ENCODE measurements around the gene ANKRD28. TPM values are rescaled to one million over a fixed set of nuclear protein-coding genes. Genes with fewer than 3 reads are reported as not detected.

The ANKRD28 gene
- total RNA-seq, 2 experiments from 2014 or later: 52.9 to 59.9 TPM

- intact Hi-C loops (cut with micrococcal nuclease; ENCODE audit: unreplicated experiment): no loop called here
- Histone ChIP-seq H4K20me1 (ENCODE audit: insufficient read depth, low read length) (no peaks in the 10 kb centered on the region; the same call in 1 of the 2 replicates), H3K27ac (ENCODE audit: low read depth, low read length, poor library complexity, severe bottlenecking) (no peak overlapping the region), H3K36me3 (ENCODE audit: insufficient read depth, low read length) (peaks cover 85% of the 10 kb centered on the region), H3K79me2 (ENCODE audit: insufficient read depth, low read depth, low read length) (no peaks in the 10 kb centered on the region), H3K4me1 (ENCODE audit: insufficient read depth, low read length, poor library complexity, severe bottlenecking) (no peaks in the 10 kb centered on the region), H3K9me3 (ENCODE audit: low read length) (no peaks in the 10 kb centered on the region), H3K4me2 (ENCODE audit: low read length) (no peak overlapping the region), H3K4me3 (ENCODE audit: low read depth, low read length, poor library complexity, severe bottlenecking) (no peak overlapping the region), H3K9me2 (ENCODE audit: insufficient read depth, low read length) (no peaks in the 10 kb centered on the region), H2AFZ (ENCODE audit: low read length) (no peak overlapping the region)
- no TSS peak for BruUV-seq (replicated peaks)
- CTCF ChIA-PET (ENCODE audit: unreplicated experiment): no interaction called here
- POLR2A ChIA-PET: no interaction called here
- no peak for TF ChIP-seq CTCF (conservative IDR thresholded peaks at IDR 0.05; ENCODE audit: low read length)
- DNase-seq (ENCODE audit: low spot score): no peak
Measured at GRCh38 chr3:15679306-15679705, 118.5 kb downstream of the ANKRD28 start.

GRCh38 chr3:15676259-15676658 lies 121.5 kb downstream of the ANKRD28 start:
- Histone ChIP-seq H3K9me2 (ENCODE audit: insufficient read depth, low read length) (no peaks in the 10 kb centered on the region), H4K20me1 (ENCODE audit: insufficient read depth, low read length) (no peaks in the 10 kb centered on the region), H3K27ac (ENCODE audit: low read depth, low read length, poor library complexity, severe bottlenecking) (no peak overlapping the region), H3K36me3 (ENCODE audit: insufficient read depth, low read length) (peaks cover 74% of the 10 kb centered on the region), H2AFZ (ENCODE audit: low read length) (no peak overlapping the region), H3K4me2 (ENCODE audit: low read length) (no peak overlapping the region), H3K9me3 (ENCODE audit: low read length) (no peaks in the 10 kb centered on the region), H3K4me1 (ENCODE audit: insufficient read depth, low read length, poor library complexity, severe bottlenecking) (no peaks in the 10 kb centered on the region), H3K79me2 (ENCODE audit: insufficient read depth, low read depth, low read length) (no peaks in the 10 kb centered on the region), H3K4me3 (ENCODE audit: low read depth, low read length, poor library complexity, severe bottlenecking) (no peak overlapping the region)
- ChIA-PET POLR2A (no interaction called here), CTCF (ENCODE audit: unreplicated experiment) (no interaction called here)
- intact Hi-C loops (cut with micrococcal nuclease; ENCODE audit: unreplicated experiment): no loop called here
- no TSS peak for BruUV-seq (replicated peaks)
- TF ChIP-seq CTCF (conservative IDR thresholded peaks at IDR 0.05; ENCODE audit: low read length) (no peak), EZH2phosphoT487 (IDR thresholded peaks at IDR 0.05; ENCODE audit: borderline replicate concordance, low read depth, low read length) (no peak)
- DNase-seq (ENCODE audit: low spot score): no peak

DNA sequence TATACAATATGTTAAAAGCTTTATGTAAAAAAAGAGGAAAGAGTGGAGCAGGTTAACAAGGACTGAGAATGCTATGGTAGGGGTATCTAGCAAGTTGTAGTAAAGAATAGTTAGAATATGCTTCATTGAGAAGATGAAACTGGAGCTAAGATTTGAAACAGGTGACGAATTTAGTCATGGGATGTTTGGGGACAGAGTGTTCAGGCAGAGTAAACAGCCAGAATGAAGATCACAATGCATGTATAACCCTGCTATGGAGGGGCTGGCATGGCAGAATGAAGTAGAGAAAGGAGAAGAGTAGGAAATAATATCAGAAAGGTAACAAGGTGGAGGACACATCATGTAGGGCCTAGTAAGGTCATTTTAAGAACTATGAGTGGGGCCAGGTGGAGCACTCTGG lies 124.2 kb downstream of the ANKRD28 start:
- no TSS peak for BruUV-seq (replicated peaks)
- CTCF ChIA-PET (ENCODE audit: unreplicated experiment): no interaction called here
- no peaks in the 10 kb centered on the region for H3K9me3 ChIP-seq (ENCODE audit: low read length)

More for the DNA sequence above, 124.2 kb downstream of the ANKRD28 start:
- Histone ChIP-seq H2AFZ (ENCODE audit: low read length) (no peak overlapping the region), H3K4me3 (ENCODE audit: low read depth, low read length, poor library complexity, severe bottlenecking) (no peak overlapping the region), H4K20me1 (ENCODE audit: insufficient read depth, low read length) (no peaks in the 10 kb centered on the region), H3K4me1 (ENCODE audit: insufficient read depth, low read length, poor library complexity, severe bottlenecking) (no peaks in the 10 kb centered on the region), H3K79me2 (ENCODE audit: insufficient read depth, low read depth, low read length) (no peaks in the 10 kb centered on the region), H3K36me3 (ENCODE audit: insufficient read depth, low read length) (peaks cover 85% of the 10 kb centered on the region), H3K9me2 (ENCODE audit: insufficient read depth, low read length) (no peaks in the 10 kb centered on the region), H3K4me2 (ENCODE audit: low read length) (no peak overlapping the region), H3K27ac (ENCODE audit: low read depth, low read length, poor library complexity, severe bottlenecking) (no peak overlapping the region)
- no peak for DNase-seq (ENCODE audit: low spot score)
- POLR2A ChIA-PET: interaction anchor here (0.6 to 0.7 kb wide), 2 partner anchors 10 to 174 kb away, joined by 3 to 4 read pairs; no protein-coding TSS in a partner anchor
- TF ChIP-seq EZH2phosphoT487 (IDR thresholded peaks at IDR 0.05; ENCODE audit: borderline replicate concordance, low read depth, low read length): no peak
- no peak for TF ChIP-seq CTCF (conservative IDR thresholded peaks at IDR 0.05; ENCODE audit: low read length)
- intact Hi-C loops (cut with micrococcal nuclease; ENCODE audit: unreplicated experiment): no loop called here
